NCI-H2196 (cell line): ENCODE results near the gene ARFGEF2.
"Not testable (repeated sequence)": the region's sequence is repeated elsewhere in the genome, so short reads cannot be mapped to it uniquely, and the experiment has no call there.

Source experiments
- DNase-seq: peaks from one replicate; lab custom pipeline; 2025; ENCODE audit not compliant: unreplicated experiment; lab: John Stamatoyannopoulos, UW

ARFGEF2 gene

DNA sequence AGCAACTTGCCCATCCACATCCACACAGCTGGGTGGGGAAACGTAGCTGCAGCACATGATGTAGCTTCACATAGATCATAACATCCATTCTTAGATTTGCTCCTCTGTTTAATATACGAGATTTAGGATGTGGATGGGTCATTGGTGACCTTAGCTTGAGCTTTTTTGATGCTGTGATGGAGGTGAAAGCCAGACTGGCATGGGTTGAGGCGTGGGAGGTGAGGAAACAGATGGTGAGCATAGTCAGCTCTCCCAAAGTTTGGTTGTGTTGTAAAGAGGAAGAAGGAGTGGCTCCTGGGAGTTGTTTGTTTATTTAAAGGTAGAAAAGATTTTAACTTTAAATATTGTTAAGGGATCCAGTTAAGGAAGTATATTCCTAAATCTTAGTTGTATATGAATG, 5.3 kb downstream of the ARFGEF2 start:
- DNase-seq = no peak

DNA sequence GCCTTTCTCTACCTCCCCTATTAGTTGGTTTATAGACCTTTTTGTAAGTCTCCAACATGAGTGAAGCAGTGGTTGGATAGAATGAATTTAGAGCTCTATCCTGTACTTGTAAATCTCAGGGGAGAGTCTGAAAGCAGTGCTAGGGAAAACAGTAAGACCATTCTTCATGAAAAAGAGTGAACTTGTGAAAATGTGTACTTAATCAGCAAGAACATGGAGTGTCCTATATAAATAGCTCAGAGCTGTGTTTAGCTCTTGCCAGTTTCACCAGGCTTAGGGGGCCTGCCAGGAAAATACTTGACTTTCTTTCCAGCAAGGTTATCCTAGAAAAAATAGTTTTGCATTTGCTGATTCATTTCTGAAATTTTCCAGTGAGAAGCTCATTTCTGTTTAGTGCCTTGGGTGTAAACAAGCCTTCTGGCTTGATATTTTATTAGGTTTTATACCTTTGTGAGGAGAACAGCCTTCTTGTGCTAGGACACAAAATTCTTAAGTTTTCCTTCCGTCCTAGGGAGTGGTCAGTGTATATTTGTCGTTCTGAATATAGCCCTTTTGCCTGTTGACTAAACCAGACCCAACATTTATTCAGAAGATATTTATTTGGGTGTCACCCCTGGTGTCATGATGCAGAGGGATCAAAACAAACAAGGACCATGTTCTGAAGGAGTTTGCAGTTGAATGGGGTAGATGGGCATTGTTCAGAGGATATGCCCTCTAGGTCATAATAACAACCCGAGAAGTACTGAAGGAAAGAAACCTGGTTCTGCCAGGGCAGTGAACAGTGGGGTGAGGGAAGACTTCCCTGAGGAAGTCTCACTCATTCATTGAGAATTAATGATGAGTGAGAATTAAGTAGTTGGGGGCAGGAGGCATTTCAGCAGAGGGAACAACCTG, 7.6 kb downstream of the ARFGEF2 start:
- no peak for DNase-seq

DNA sequence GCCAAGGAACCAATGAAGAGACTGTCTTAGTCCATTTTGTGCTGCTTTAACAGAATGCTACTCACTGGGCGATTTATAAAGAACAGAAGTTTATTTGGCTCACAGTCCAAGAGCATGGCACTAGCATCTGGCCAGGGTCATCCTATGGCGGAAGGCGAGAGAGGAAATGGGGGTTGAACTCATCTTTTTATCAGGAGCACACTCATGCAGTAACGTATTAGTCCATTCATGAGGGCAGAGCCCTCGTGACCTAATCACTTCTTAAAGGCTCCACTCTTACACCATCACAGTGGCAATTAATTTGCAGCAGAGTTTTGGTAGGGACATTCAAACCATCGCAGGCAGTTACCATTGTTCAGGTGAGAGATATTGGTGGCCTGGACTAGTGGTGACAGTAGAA, 8.5 kb downstream of the ARFGEF2 start:
- no peak for DNase-seq

DNA sequence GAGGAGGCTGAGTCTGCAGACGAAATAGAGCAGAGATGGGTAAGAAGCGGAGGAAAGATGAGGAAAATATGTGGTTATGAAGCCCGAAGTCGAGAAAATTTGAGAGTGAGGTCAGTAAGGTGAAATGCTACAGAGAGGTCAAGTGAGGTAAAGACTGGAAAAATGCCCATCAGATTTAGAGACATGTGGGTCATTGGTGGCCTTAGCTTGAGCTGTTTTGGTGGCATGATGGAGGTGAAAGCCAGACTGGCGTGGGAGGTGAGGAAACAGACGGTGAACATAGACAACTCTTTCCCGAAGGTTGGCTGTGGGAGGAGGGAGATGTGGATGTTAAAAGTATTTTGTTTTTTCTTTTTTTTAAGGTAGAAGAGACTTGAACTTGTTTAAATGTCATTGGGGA, 9.4 kb downstream of the ARFGEF2 start:
- DNase-seq = no peak

DNA sequence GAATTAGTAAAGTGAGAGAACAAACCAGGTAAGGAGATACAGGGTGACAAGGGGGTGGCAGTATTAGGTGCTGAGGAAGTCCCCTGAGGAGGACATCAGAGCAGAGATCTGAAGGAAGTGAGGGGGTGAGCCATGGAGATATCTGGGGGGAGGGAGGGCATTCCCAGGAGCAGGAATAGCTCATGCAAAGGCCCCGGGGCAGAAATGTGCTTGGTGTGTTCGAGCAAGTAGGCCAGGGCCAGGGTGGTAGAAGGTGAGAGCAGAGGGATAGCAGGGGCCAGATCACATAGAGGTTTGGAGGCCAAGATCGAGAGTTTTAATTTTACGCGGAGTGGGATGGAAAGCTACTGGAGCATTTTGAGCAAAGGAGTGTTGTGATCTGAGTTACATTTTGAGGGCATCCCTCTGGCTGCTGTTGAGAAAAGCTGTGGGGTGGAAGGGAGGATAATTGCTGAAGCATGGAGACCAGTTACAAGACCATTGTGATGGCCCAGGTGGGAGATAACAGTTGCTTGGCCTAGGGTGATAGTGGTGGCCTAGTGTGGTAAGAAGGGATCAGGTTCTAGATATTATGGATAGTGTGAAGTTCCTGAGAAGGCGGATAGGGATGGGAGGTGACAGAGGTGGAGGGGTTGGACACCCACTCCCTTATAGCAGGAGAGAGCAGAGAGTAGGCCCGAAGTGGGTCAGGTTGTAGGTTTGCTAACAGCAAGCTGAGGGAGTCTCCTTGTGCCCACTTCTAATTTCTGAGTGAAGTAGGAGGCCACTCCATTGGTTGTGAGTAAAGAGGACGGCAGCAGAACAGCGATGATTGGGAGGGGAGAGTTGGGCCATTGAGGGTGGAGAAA, 10.2 kb downstream of the ARFGEF2 start:
- DNase-seq = no peak

DNA sequence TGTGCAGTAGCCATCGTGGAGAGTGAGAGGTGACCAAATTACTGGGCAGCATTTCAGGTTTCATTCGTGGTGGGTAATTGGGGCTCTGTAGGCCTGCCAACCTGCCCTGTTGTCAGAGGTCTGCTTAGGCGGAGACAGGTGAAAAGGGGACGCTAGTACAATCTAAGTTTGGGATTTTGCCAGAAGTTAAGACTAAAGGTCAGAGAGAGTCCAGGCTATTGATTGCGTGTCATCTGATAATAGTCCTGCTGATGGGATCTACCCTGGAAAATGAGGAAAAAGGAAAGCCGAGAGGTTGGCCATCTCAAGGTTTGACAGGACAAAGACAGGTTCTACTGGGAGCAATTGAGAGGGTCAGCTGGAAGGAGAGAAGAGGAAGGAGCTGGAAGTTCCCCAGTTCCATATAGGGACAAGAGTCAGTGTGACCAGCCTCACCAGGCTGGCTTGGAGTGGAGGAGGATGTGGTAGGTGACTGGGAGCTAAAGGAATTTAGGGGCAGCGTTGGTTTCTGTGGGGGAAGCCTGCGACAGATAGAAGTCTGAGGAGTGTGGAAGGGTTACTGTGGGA, 10.9 kb downstream of the ARFGEF2 start:
- DNase-seq = no peak

DNA sequence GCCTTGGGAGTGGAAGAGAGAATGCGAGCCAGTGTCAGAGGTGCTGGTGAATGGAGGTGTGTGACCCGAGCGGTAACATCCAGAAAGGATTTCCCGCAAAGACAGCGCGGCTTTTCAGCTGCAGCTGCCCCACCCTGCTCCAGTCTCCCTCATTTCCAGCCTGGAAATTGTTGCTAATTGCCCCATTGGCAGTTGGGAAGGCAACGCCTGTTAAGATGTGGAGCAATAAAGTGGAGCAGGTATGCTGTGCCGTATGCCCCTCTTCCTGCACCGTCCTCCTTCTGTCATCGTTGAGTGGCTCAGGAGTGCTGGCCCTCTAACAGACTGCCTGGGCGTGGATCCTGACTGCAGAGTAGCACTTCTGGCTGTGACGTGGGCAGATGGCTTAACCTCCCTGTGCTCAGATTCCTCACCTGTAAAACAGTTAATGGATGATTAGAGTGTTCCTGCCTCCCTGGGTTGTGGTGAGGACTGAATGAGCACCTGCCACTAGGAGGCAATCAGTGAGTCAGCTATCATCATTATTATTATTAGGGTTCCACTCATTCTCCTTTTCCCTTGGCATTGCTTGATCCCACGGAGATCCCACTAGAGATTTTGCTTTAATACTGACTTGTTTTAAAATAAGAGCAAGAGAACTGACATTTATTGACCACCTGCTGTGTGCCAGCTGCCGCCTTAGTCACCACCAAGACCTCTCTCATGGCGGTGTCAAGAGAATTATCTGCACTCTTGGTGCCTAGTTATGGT, 11.7 kb downstream of the ARFGEF2 start:
- DNase-seq = no peak

DNA sequence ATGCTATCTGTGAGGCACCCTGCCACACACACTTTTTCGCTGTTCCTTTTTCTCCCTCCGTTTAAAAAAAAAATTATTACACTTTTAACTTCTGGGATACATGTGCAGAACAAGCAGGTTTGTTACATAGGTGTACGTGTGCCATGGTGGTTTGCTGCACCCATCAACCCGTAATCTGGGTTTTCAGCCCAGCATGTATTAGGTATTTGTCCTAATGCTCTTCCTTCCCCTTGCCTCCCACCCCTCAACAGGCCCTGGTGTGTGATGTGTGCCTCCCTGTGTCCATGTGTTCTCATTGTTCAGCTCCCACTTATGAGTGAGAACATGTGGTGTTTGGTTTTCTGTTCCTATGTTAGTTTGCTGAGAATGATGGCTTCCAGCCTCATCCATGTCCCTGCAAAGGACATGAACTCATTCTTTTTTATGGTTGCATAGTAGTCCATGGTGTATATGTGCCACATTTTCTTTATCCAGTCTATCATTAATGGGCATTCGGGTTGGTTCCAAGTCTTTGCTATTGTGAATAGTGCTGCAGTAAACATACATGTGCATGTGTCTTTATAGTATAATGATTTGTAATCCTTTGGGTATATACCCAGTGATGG, 12.9 kb downstream of the ARFGEF2 start:
- not testable (repeated sequence) for DNase-seq

DNA sequence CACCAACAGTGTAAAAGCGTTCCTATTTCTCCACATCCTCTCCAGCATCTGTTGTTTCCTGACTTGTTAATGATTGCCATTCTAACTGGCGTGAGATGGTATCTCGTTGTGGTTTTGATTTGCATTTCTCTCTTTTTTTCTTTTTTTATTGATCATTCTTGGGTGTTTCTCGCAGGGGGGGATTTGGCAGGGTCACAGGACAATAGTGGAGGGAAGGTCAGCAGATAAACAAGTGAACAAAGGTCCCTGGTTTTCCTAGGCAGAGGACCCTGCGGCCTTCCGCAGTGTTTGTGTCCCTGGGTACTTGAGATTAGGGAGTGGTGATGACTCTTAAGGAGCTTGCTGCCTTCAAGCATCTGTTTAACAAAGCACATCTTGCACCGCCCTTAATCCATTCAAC, 13.5 kb downstream of the ARFGEF2 start:
- DNase-seq = not testable (repeated sequence)

DNA sequence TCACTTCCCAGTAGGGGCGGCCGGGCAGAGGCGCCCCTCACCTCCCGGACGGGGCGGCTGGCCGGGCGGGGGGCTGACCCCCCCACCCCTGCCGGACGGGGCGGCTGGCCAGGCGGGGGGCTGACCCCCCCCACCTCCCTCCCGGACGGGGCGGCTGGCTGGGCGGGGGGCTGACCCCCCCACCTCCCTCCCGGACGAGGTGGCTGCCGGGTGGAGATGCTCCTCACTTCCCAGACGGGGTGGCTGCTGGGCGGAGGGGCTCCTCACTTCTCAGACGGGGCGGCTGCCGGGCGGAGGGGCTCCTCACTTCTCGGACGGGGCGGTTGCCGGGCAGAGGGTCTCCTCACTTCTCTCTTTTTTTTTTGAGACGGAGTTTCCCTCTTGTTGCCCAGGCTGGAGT, 14.7 kb downstream of the ARFGEF2 start:
- DNase-seq = not testable (repeated sequence)

DNA sequence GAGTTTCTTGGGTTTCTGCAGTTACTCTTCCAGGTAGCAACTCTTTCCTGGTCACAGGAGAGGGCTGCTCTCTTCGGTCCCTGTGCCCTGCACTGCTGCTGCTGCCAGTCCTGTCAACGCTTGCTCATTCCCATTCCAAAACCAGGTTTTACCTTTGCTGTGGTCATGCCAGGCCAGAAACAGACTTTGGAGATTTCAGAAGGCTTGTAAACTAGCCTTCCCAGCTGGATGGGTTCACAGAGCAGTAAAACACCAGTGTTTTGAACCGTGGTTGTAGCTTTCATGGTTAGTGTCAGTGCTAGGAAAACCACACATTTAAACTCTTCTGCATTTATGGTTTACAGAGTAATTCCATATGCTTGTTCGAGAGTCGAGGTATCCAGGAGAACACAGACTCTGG, 16.2 kb downstream of the ARFGEF2 start:
- DNase-seq = no peak

DNA sequence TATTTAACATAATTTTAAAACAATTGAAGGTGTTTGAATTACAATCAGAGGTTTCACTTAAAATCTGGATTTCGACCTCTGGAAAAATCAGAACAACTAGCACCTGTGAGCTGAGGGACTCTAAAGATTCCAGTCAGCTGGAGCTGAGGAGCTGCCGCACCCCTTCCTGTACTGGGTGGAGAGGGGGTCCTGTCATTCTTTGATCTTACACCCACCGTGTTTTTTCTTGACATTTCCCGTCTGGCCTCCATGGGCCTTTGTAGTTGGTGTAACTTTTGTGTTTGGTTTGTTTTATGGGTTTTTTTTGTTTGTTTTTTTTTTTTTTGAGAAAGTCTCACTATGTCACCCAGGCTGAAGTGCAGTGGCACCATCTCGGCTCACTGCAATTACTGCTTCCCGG, 17.2 kb downstream of the ARFGEF2 start:
- DNase-seq = no peak

DNA sequence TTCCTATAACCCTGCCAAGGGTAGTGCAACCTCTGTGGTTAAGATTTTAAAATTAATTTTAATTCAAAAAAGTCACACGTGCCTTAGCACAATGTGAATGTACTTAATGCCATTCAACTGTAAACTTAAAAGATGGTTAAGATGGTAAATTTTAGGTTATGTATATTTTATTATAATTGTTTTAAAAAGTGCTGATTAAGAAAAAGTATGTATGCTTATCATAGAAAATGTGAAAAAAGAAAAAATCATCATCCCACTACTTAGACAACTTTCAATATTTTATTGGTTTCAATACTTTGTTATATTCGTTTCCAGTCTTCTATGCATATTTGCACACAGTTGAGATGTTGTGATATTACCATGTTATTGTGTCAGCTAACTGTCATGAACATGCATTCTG, 18.7 kb downstream of the ARFGEF2 start:
- no peak for DNase-seq

DNA sequence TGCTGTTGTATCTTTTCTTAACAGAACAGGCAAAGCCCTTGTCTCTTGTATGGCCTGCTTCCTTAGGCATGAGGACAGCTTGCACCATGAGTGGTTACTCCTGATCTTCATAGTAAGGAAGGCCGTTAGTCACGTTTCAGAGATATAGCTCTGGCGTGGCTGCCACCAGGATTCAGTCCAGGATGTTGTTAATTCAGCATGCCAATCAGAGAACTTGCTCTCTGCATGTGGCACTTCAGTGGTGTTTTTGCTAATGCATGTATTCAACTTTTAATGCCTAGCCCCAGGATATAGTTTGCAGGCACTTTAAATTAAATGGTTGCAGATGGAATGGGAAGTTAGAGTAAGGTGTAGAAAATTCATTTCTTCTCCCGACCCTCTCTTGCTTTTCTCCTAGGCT, 20.0 kb downstream of the ARFGEF2 start:
- no peak for DNase-seq

DNA sequence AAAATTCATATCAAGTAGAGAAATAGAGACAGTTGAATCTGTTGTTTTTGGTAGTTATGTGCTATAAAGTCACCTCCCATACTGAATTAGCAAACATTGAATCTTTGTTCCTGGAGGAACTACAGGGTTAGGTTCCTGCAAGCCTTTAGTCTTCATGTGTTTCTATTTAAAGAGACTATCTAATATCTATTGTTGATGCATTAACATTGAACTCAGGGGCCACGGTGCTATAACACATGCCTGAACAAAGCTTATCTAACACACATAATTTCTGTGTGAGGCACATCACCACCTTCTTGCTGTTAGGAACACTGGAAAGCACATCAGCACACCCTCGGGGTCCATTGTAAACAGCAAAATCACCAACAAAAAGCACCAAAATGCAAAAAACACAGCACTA, 21.2 kb downstream of the ARFGEF2 start:
- DNase-seq = no peak

DNA sequence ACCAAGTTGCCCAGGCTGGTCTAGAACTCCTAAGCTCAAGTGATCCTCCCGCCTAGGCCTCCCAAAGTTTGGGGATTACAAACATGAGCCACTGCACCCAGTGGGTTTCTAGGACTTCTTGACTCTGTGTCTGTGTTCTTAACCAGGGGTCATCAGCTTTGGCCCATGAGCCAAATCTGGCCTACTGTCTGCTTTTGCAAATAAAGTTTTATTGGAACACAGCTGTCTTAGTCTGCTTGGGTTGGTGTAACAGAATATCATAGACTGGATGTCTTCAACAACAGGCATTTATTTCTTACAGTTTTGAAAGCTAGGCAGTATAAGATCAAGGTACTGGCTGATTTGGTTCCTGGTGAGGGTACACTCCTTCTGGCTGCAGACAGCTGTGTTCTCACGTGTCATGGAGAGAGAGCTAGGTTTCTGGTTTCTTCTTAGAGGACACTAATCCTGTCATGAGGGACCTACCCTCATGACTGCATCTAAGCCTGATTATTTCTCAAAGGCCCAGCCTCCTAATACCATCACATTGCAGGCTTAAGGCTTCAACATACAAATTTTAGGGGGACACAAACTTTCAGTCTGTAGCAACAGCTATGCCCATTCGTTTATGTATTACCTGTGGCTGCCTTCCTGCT, 23.3 kb downstream of the ARFGEF2 start:
- no peak for DNase-seq

DNA sequence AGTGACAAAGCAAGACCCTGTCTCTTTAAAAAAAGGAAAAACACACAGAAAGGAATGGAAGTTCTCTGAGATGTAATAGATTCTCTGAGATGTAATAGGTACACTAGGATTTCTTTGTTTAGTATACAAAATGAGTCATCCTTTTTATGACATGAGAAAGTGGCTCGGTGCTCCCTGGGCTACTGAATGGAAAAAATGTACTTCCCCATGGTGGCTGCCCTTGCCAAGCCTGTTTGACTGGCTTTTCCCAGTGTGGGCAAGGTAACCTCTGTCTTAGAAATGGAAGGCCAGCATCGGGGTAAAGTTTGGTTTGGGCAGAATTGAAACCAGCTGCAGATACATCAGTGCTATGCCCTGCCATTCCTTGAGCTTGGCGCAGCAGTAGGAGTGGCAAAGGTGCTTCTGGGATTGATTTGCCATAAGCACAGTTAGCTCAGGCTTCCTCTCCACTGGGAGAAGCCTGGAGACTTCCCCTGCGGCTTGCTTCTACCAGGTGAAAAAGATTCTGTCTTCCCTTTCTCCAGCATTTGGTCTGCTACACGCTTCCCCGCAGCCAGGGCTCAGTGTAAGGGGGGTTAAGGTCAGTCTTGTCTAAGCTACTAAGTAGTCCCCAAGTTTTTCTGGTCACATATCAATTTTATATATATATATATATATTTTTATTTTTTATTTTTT, 24.5 kb downstream of the ARFGEF2 start:
- peak; percentile 66 for DNase-seq

DNA sequence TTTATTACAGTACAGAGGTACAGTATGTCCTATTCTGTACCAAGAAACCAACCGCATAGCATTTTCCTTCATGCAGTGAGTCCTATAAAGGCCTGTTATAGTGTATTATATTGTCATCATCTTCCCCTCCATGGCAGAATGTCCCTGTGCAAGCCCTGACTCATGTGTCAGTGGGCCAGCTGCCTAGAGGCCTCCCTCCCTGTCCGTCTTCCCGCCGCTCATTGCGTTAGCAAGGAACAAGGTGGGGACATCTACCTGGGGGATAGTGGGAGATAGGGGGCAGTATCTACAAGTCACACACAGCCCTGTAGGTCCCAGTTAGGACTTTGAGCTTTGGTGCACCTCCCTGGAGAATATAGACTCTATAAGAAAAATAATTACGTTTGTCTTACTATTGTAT, 27.1 kb downstream of the ARFGEF2 start:
- DNase-seq = no peak

DNA sequence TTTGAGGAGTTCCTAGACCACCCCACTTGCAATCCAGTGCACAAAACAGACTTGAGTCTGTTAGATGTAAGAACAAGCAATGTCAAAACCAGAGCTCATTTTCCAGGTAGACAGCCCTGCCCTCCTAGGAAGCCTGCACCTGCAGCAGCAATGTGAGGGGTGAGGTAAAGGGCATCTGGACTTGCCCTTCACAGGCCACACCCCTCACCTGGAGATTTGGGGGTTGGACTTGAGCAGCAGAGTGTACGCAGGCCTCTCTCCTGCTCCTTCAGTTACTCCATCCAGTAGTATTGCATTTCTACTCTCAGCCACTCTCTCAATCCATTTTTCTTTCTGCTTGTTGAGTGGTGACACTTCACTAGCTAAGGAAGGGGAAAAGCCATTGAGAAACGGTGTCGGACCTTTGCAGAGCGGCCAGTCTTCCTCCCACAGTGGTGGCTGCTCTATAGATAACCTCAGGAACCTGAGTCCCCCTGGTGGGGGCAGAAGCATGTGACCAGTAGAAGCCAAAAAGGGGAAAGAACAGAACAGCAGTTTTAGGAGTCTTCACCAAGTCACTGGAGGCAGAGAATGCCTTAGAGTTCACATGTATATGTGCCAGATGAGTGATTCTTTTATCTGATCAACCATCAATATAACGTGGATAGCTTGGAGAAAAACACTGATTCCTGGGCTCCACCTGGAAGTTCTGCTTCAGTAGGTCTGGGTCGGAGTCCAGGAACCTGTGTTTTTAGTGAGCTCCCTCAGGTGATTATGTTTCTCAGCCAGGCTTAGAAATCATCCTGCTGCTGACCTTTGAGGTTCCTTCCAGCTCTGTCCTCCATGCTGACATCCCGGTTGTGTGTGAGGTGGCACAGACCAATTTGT, 28.0 kb downstream of the ARFGEF2 start:
- peak; percentile 10 for DNase-seq
